ENCODE measurements around the gene OR5P2.

DNA sequence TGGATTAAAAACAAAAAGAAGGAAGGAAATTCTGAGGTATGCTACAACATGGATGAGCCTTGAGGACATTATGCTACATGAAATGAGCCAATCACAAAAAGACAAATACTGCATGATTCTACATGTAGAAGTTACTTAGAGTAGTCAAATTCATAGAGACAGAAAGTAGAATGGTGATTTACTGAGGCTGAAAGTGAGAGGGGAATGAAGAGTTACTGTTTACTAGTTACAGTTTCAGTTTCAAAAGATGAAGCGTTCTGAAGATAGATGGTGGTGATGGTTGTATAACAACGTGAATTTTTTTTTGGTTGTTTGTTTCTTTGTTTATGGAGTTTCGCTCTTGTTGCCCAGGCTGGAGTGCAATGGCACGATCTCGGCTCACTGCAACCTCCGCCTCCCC, 9.5 kb downstream of the OR5P2 start:
- TF ChIP-seq CTCF (IDR thresholded peaks at IDR 0.05; ENCODE audit: low read depth, low read length) (no peak), MAX (IDR thresholded peaks at IDR 0.05; ENCODE audit: low read depth, low read length) (no peak), MYC (IDR thresholded peaks at IDR 0.05; ENCODE audit: low read depth, low read length) (no peak)

Data from NB4 (cell line).